HepG2 (cell line): ENCODE results near the gene SH2D3A. TPM values are rescaled to one million over a fixed set of nuclear protein-coding genes. Genes with fewer than 3 reads are reported as not detected.

Experiments
- ATF2 ChIP-seq: sonication (generic); formaldehyde crosslinking; IDR thresholded peaks from 2 replicates; pipeline ENCODE4 v1.4.0; 2020; ENCODE audit warnings: missing genetic modification reagents
- JARID2 ChIP-seq: sonication (generic); formaldehyde crosslinking; IDR thresholded peaks from 2 replicates; pipeline ENCODE4 v1.8.1; 2023; ENCODE audit warnings: missing genetic modification reagents, inconsistent platforms; ENCODE audit not compliant: insufficient replicate concordance
- PBX3 ChIP-seq: sonication (generic); formaldehyde crosslinking; IDR thresholded peaks from 2 replicates; pipeline ENCODE4 v1.8.1; 2023; ENCODE audit warnings: missing genetic modification reagents, inconsistent platforms, borderline replicate concordance
- PHF21A ChIP-seq: sonication (generic); formaldehyde crosslinking; IDR thresholded peaks from 2 replicates; pipeline ENCODE4 v1.5.0; 2020; ENCODE audit warnings: mild to moderate bottlenecking, missing genetic modification reagents
- REL ChIP-seq: sonication (generic); formaldehyde crosslinking; conservative IDR thresholded peaks from 2 replicates; pipeline ENCODE4 v1.8.0; 2022; ENCODE audit warnings: mild to moderate bottlenecking, missing genetic modification reagents, moderate library complexity
- SAFB2 ChIP-seq: sonication (generic); formaldehyde crosslinking; IDR thresholded peaks from 2 replicates; pipeline ENCODE4 v1.5.1; 2020; ENCODE audit warnings: missing genetic modification reagents, low read depth, mild to moderate bottlenecking, borderline replicate concordance
- SSRP1 ChIP-seq: IDR thresholded peaks from 2 replicates; pipeline ENCODE4 v1.6.1; 2016; ENCODE audit warnings: control low read depth
- TFDP2 ChIP-seq: sonication (generic); formaldehyde crosslinking; IDR thresholded peaks from 2 replicates; pipeline ENCODE4 v1.4.0; 2020; ENCODE audit warnings: missing genetic modification reagents
- ZBTB37 ChIP-seq: sonication (generic); formaldehyde crosslinking; IDR thresholded peaks from 2 replicates; pipeline ENCODE4 v1.4.0; 2020; ENCODE audit warnings: mild to moderate bottlenecking, missing genetic modification reagents
- ZNF232 ChIP-seq: sonication (generic); formaldehyde crosslinking; IDR thresholded peaks from 2 replicates; pipeline ENCODE4 v1.4.0; 2020; ENCODE audit warnings: missing genetic modification reagents, borderline replicate concordance
- ZNF570 ChIP-seq: sonication (generic); formaldehyde crosslinking; IDR thresholded peaks from 2 replicates; pipeline ENCODE4 v1.4.0; 2020; ENCODE audit warnings: mild to moderate bottlenecking, missing genetic modification reagents, borderline replicate concordance
- ZNF589 ChIP-seq: sonication (generic); formaldehyde crosslinking; conservative IDR thresholded peaks from 2 replicates; pipeline ENCODE4 v1.8.0; 2022; ENCODE audit warnings: mild to moderate bottlenecking, moderate library complexity, missing genetic modification reagents
- ZNF646 ChIP-seq: sonication (generic); formaldehyde crosslinking; IDR thresholded peaks from 2 replicates; pipeline ENCODE4 v1.9.0; 2021; ENCODE audit warnings: mild to moderate bottlenecking, missing genetic modification reagents
- ZNF775 ChIP-seq: sonication (generic); formaldehyde crosslinking; IDR thresholded peaks from 2 replicates; pipeline ENCODE4 v1.4.0; 2020; ENCODE audit warnings: missing genetic modification reagents, mild to moderate bottlenecking, moderate library complexity, borderline replicate concordance
- ZNF883 ChIP-seq: sonication (generic); formaldehyde crosslinking; IDR thresholded peaks from 2 replicates; pipeline ENCODE4 v1.5.1; 2020; ENCODE audit warnings: mild to moderate bottlenecking, missing genetic modification reagents; ENCODE audit errors: not compliant biosample characterization
- polyA plus RNA-seq, 8 experiments: library from polyadenylated mRNA; depleted of rRNA in 3 of 8; stranded (reverse) in 7 of 8; unstranded in 1 of 8; fragments of >200 nt; fragmentation: Illumina TruSeq in 4 of 8; extraction: Trizol in 4 of 8; gene quantifications; 2 replicates each; pipeline versions ENCODE4 v1.2.1 to v1.2.3, GENCODE V29; 2011 to 2016; ENCODE audit warnings: low read depth in 4 of 8, missing spikeins in 1 of 8, mixed read lengths in 1 of 8; ENCODE audit not compliant: insufficient read depth in 1 of 8
- total RNA-seq, 5 experiments: library from RNA; depleted of rRNA; stranded (reverse); fragments of >200 nt; fragmentation: Illumina TruSeq; extraction: Trizol; gene quantifications; 2 replicates each; pipeline ENCODE4 v1.2.3, GENCODE V29; 2016; ENCODE audit warnings: low read depth in 1 of 5

Gene SH2D3A
- total and polyA plus RNA-seq, 2 of the 13 experiments (the other 11 are each of a cell fraction or from before 2014, with no cell fraction given): 1.0 to 2.2 TPM

- no peak for TF ChIP-seq SAFB2 (CRISPR knock-in tag)
- no peak for TF ChIP-seq ZNF232 (CRISPR knock-in tag)
- no peak for TF ChIP-seq ZNF883 (CRISPR knock-in tag)
- 0 out of 2 replicates have a peak, but pooled peaks have one; percentile 18 for TF ChIP-seq ATF2 (CRISPR knock-in tag)
- TF ChIP-seq ZNF570: no peak
- no peak for TF ChIP-seq ZNF589
- TF ChIP-seq ZNF775 (CRISPR knock-in tag): no peak
- TF ChIP-seq ZNF646 (CRISPR knock-in tag): no peak
- no peak for TF ChIP-seq JARID2 (CRISPR knock-in tag)
- TF ChIP-seq ZBTB37 (CRISPR knock-in tag): no peak
- no peak for TF ChIP-seq SSRP1
- TF ChIP-seq PHF21A (CRISPR knock-in tag): 0 out of 2 replicates have a peak, but pooled peaks have one; percentile 56
- TF ChIP-seq PBX3: no peak
- no peak for TF ChIP-seq REL (CRISPR knock-in tag)
- TF ChIP-seq TFDP2 (CRISPR knock-in tag): peak; percentile 55; the same call in 1 of the 2 replicates
Observed at GRCh38 chr19:6740589-6741343, 26.5 kb downstream of the SH2D3A start (continued).
